NCI-H146 treated with DMSO at 0.1 percent for 48 hours (cell line): ENCODE data around the gene SEC23B.
"Not testable (repeated sequence)": the region's sequence is repeated elsewhere in the genome, so short reads cannot be mapped to it uniquely, and the experiment has no call there.

Source experiments
- DNase-seq: peaks from one replicate; lab custom pipeline; 2025; ENCODE audit not compliant: unreplicated experiment; lab: John Stamatoyannopoulos, UW

Gene SEC23B

DNA sequence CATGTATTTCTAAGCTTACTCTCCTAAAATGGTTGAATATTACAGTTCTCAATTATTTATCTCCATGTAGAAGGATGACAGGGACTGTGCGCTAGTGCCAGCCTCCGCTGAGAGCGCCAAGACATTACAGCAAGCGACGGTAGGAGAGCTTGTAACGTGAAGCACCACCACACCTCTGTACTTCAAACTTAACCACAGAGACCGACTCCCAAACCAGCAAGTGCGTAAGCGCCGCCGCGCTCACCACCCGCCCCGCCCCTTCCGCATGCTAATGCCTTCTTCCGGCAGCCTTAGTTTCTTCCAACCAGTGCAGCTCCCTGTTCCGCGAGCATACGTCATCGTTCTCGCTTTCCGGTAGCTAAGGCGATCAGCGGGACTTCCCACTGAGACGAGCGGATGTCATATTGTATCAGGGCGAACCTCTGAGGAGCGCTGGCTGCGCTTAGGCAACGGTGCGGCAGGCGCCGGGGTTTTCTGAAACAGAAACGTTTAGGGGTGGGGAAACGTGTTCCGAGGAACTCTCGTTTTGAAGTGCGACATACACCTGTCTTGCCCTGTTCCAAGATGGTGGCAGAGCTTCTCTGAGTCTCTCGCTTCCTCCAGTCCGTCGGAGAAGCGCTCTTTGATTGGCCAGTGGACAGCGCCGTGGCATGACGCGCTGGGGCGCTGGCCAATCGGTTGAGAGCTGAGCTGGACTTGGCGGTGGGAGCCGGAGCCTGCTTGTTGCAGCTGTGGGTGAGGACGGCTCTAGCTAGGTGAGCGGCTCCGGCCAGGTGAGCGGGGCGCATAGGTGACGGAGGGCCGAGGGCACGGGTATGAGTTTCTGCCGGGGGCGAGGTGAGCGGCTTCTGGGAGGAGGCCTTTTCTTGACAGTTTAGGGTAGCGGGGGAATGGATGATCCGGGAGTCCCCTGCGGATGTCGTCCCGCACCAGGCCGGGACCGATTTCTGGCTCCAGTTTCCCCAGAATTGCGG, at the start of gene SEC23B:
SEC23B (plus strand) TSS at position 723 of the 974 bp plus-strand sequence. CDS start 2,896 bp downstream, outside the sequence.
- DNase-seq = peak; percentile 98

GRCh38 chr20:18465536-18466200, 42.1 kb upstream of the SEC23B start:
- no peak for DNase-seq

- DNase-seq = no peak
Observed at GRCh38 chr20:18466574-18466893, 41.2 kb upstream of the SEC23B start.

GRCh38 chr20:18466894-18467730, 40.6 kb upstream of the SEC23B start, which contains the start of the genes DZANK1 and POLR3F:
TSS of gene DZANK1 (minus strand) at chr20:18467030. CDS start at chr20:18465358, 1,672 bp downstream.
TSS of gene POLR3F (plus strand) at chr20:18467390. CDS start at chr20:18467507, 117 bp downstream.
- DNase-seq = peak; percentile 98

GRCh38 chr20:18477218-18477617, 30.5 kb upstream of the SEC23B start:
- DNase-seq = no peak

GRCh38 chr20:18477821-18478220, 29.9 kb upstream of the SEC23B start:
- DNase-seq = no peak

DNA sequence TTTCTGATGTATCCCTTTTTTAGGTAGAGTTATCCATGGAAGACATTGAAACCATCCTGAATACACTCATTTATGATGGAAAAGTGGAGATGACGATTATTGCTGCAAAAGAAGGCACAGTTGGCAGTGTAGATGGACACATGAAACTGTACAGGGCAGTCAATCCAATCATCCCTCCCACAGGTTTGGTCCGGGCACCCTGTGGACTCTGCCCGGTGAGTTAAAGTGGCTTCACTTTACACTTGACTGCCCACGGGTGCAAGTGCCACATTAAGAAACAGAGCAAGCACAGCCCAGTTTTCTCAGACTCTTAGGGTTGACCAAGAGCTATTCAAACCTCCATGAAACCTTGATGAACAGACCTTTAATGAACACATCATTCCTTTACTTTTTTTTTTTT, 26.1 kb upstream of the SEC23B start:
- DNase-seq = no peak

DNA sequence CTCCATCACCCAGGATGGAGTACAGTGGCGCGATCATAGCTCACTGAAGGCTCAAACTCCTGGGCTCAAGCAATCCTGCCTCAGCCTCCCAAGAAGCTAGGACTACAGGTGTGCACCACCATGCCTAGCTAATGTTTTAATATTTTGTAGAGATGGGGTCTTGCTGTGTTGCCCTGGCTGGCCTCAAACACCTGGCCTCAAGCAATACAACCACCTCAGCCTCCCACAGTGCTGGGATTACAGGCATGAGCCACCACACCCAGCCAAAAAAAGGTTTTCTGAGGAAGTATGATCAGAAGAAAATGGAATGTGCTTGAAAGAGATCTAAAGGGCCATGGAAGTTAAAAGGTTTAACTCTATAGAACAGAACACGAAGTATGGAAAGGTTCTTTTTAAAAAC, 19.4 kb upstream of the SEC23B start:
- no peak for DNase-seq

DNA sequence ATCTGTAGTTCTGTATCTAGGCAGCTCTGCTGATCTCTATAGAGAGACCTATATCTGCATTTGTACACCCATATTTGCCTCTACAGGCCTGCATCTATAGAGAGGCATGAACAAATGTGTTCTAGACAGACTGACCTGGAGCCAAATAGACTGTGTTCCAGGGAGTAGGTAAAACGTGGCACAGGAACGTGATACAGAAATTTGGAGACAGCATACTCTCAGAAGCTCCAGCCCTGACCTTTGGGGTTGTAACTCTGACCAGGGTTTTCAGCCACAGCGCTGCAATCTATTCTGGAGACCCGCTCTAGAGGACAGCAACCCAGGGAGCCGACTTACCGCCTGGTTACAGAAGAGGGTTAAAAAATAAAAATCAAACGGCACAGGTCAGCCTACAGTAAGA, 11.7 kb upstream of the SEC23B start:
- DNase-seq = peak; percentile 11

DNA sequence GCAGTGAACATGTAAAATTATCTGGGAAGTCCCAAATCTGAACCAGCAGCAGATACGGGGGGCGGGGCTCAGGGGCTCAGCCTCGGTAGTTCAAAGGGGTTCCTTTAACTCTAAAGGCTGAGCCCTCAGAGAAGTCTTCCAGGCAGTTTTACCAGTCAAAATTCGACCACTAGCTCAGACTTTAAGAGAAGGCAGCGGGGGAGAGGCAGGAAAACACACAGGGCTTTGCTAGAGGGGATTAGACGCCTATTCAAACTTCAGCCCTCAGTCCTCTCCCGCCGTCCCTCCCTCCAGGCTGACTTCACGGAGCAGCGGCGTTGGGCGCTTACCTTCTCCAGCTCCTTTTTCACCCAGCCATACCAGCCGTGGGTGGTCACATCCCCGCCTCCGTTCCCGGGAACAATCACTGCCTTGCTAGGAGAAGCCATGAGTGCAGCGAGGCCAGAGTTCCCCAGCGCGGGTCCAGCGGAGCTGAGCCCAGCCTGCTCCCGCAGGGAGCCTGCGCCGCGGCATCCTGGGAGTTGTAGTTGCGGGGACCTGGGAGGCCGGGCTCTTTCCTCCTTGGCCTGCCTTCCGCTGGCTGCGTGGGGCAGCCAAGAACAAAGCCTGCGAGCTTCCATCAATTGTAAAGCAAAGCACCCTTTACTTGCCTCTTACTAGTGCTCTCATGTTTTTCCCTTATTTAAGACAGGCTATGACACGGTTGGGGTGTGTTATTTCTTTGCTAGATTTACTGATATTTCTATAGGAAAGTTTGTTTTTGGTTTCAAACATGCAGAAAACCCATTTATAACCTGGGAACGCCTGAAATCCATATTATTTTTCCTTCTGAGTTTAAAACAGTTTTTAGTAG, 10.8 kb upstream of the SEC23B start, which contains the start of gene RBBP9:
RBBP9 (minus strand) TSS at position 486 of the 853 bp plus-strand sequence; CDS start at position 428, 58 bp downstream.
- DNase-seq = peak; percentile 79

DNA sequence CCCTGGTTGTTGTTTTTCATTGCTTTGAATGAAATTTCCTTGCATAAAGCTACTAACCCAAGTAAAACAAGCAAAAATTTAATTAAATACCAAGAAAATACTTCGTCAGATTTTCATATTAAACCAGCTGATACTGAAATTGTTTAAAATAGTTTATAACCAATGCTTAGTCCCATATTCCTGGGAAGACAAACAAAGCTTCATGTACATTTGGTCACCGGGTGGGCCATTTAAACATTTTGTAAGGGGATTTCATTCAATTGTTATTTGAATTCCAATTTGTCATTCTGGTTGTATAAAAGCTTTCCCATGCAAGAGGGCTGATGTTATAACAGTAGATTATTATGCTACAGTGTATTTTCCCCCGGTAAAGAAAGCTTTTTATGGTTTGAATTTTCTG, 10.1 kb upstream of the SEC23B start:
- no peak for DNase-seq

GRCh38 chr20:18501672-18502071, 6.1 kb upstream of the SEC23B start:
- not testable (repeated sequence) for DNase-seq

DNA sequence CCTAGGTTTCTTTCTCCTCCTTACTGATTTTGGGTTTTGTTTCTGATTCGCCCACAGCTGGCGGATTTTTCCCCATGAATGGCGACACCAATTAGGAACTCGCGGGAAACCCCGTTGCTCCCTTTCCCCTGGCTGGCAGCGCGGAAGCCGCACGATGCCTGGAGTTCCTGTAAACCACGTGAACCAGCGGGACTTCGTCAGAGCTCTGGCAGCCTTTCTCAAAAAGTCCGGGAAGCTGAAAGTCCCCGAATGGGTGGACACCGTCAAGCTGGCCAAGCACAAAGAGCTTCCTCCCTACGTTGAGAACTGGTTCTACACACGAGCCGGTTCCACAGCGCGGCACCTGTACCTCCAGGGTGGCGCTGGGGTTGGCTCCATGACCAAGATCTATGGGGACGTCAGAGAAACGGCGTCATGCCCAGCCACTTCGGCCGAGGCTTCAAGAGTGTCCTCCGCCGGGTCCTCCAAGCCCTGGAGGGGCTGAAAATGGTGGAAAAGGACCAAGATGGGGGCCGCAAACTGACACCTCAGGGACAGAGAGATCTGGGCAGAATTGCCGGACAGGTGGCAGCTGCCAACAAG, 3.2 kb upstream of the SEC23B start:
- DNase-seq = no peak

DNA sequence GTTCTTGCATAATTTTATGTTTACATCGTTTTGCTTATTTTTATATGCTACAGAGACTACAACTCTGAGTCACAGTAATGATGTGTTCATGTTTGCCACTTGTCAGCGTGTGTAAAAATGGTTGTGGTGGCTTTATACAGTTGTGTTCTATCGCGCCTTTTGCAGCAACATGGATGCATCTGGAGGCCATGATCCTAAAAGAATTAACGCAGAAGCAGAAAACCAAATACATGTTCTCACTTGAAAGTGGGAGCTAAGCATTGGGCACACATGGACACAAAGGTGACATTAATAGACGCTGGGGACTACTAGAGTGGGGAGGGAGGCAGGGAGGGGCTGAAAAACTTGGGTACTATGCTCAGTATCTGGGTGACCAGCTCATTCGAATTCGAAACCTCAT, 996 bp upstream of the SEC23B start:
- peak; percentile 53 for DNase-seq

DNA sequence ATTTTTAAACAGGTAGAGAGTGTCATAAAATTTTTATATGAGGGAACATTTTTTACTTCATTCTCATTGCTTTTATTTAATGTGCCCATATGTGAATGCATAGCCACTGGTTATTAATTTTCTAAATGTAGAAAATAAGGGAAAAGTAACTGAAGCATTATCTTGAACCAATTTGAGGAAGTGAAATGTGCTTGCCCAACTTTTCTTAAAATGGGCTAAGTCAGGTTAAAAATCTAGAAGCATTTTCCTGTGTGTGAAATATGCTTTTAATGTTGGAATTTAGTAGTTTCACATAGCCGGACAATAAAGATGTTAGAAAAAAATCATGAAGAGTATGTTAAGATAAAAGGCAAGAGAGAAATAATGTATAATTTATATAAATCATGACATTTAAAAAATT, 3.8 kb downstream of the SEC23B start:
- DNase-seq = no peak

GRCh38 chr20:18513208-18513607, 5.5 kb downstream of the SEC23B start:
- DNase-seq = no peak

- no peak for DNase-seq
Observed at GRCh38 chr20:18514127-18514526, 6.4 kb downstream of the SEC23B start.

- DNase-seq = no peak
Observed at GRCh38 chr20:18515973-18516372, 8.2 kb downstream of the SEC23B start.

GRCh38 chr20:18522066-18522465, 14.3 kb downstream of the SEC23B start:
- not testable (repeated sequence) for DNase-seq

- no peak for DNase-seq
Observed at GRCh38 chr20:18523066-18523465, 15.3 kb downstream of the SEC23B start.
